SJSA1 (cell line): ENCODE data around the gene SPRTN. TPM values are rescaled to one million over a fixed set of nuclear protein-coding genes. Genes with fewer than 3 reads are reported as not detected.

Experiments used
- DNase-seq, 2 experiments: peaks; one replicate each; pipeline ENCODE4 v3.0.0-alpha.2; 2015 to 2020; ENCODE audit warnings: low spot score in 2 of 2, low read depth in 1 of 2
- H3K27ac ChIP-seq: fragments of 250-450 bp; sonication (Bioruptor Pico); 2 replicates; pipeline ENCODE4 v1.5.1; 2020; ENCODE audit warnings: mild to moderate bottlenecking, moderate library complexity
- H3K27me3 ChIP-seq: fragments of 250-450 bp; sonication (Bioruptor Pico); replicated peaks from 2 replicates; pipeline ENCODE4 v1.5.1; 2020; ENCODE audit warnings: mild to moderate bottlenecking, moderate library complexity
- H3K36me3 ChIP-seq: fragments of 250-450 bp; sonication (Bioruptor Pico); 2 replicates; pipeline ENCODE4 v1.5.1; 2020; ENCODE audit warnings: mild to moderate bottlenecking
- H3K4me1 ChIP-seq: fragments of 250-450 bp; sonication (Bioruptor Pico); replicated peaks from 2 replicates; pipeline ENCODE4 v1.6.1; 2021; ENCODE audit warnings: mild to moderate bottlenecking
- H3K4me3 ChIP-seq: fragments of 250-450 bp; sonication (Bioruptor Pico); 2 replicates; pipeline ENCODE4 v1.5.1; 2020; ENCODE audit warnings: mild to moderate bottlenecking
- H3K9me3 ChIP-seq: fragments of 250-450 bp; sonication (Bioruptor Pico); replicated peaks from 2 replicates; pipeline ENCODE4 v1.5.1; 2020; ENCODE audit warnings: mild to moderate bottlenecking
- total RNA-seq: library from RNA; depleted of rRNA; stranded (reverse); fragments of >200 nt; shearing (Covaris generic); gene quantifications from 2 replicates; pipeline ENCODE4 v1.2.3, GENCODE V29; 2014

The SPRTN gene
- total RNA-seq, 1 experiment from 2014 or later, result 27.4 TPM

DNA sequence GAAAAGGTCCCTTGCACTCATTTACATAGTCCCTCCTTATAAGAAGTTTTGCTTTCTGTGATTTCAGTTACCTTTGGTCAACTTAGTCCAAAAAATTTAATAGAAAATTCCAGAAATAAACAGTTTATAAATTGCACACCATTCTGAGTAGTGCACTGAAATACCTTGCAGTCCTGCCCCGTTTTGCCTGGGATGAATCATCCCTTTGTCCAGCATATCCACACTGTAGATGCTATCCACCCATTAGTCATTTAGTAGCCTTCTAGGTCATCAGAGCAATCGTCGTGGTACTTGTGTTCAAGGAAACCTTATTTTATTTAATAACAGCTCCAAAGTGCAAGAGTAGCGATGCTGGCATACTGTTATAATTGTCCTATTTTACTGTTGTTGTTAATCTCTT lies 38.0 kb downstream of the SPRTN start:
- H3K9me3 ChIP-seq, result no peaks in the 10 kb centered on the region
- no peak for DNase-seq
- no peak overlapping the region for H3K27ac ChIP-seq
- H3K4me3 ChIP-seq, result no peak overlapping the region
- H3K27me3 ChIP-seq, result no peaks in the 10 kb centered on the region
- peaks cover 6% of the 10 kb centered on the region; the same call in 1 of the 2 replicates for H3K4me1 ChIP-seq
- no peaks in the 10 kb centered on the region; the same call in none of the 2 replicates for H3K36me3 ChIP-seq

DNA sequence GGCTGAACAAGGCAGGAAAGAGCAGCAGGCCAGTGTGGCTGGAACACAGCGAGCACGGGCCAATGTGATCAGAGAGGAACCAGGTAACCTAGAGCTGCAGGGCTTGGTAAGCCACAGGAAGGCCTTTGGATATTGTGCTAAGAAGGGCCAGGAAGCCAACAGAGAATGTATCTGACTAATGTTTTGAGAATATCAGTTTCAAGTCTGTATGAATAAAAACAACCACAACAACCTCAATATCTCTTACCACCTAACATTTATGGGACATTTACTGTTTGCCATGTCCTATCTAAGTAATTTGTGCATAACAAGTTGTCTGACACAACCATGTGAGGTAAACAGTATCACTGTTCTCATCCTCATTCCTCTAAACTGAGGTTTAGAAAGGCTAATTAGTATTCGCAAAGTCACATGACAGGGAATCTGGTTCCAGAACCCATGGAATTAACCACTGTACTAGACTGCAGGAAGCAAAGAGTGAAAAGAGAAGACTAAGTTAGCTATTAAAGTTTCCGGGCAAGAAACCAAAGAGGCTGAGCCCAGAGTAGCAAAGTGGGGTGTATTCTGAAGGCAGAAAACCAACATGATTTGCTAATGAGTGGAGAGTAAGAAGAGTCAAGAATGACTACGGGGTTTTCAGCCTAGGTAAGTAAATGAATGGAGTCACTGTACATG lies 38.9 kb downstream of the SPRTN start:
- DNase-seq, result no peak
- Histone ChIP-seq H3K36me3 (no peaks in the 10 kb centered on the region; the same call in none of the 2 replicates), H3K4me1 (peaks cover 6% of the 10 kb centered on the region; the same call in 1 of the 2 replicates), H3K27ac (no peak overlapping the region), H3K4me3 (no peak overlapping the region), H3K9me3 (no peaks in the 10 kb centered on the region), H3K27me3 (no peaks in the 10 kb centered on the region)

DNA sequence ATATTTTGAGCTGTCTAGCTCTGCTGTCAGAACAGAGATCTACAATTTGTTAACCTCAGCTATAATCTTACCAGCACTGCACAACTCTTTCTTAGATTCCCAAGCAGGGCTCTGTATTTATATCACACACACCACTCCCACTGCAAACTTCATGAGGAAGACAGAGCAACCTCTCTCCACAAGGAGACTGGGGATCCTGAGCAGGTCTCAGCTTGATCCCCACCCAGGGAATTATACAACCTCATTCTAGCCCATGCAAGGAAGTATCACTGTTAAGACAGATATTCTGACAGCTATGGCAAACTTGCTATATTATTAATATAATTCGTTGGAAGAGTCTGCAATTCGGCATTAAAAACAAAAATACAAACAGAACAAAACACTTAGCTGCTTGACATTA lies 43.6 kb downstream of the SPRTN start:
- Histone ChIP-seq H3K27me3 (no peaks in the 10 kb centered on the region), H3K4me1 (0 out of 2 replicates have a peak, but pooled peaks cover 3% of the 10 kb centered on the region), H3K9me3 (no peaks in the 10 kb centered on the region), H3K4me3 (no peak overlapping the region), H3K27ac (no peak overlapping the region), H3K36me3 (no peaks in the 10 kb centered on the region)
- DNase-seq, result no peak

DNA sequence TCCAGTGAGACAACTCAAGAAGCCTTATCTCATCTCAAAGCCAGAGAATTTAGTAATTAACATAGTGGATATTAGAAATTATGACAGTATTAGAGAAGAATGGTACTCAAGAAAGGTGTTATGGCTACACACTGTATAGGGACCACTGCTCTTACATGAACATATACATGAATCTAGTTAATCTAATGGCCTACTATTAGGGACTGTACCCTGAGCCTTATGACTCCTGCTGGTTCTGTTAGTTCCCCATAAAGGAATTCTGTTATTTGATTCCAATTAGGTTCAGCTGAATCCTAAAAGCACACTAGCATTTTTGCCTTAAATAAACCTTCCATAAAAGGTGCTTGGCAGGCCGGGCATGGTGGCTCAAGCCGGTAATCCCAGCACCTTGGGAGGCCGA lies 44.3 kb downstream of the SPRTN start:
- DNase-seq, result no peak
- Histone ChIP-seq H3K9me3 (no peaks in the 10 kb centered on the region), H3K4me3 (no peak overlapping the region), H3K27ac (no peak overlapping the region), H3K4me1 (no peaks in the 10 kb centered on the region), H3K36me3 (no peaks in the 10 kb centered on the region), H3K27me3 (no peaks in the 10 kb centered on the region)

DNA sequence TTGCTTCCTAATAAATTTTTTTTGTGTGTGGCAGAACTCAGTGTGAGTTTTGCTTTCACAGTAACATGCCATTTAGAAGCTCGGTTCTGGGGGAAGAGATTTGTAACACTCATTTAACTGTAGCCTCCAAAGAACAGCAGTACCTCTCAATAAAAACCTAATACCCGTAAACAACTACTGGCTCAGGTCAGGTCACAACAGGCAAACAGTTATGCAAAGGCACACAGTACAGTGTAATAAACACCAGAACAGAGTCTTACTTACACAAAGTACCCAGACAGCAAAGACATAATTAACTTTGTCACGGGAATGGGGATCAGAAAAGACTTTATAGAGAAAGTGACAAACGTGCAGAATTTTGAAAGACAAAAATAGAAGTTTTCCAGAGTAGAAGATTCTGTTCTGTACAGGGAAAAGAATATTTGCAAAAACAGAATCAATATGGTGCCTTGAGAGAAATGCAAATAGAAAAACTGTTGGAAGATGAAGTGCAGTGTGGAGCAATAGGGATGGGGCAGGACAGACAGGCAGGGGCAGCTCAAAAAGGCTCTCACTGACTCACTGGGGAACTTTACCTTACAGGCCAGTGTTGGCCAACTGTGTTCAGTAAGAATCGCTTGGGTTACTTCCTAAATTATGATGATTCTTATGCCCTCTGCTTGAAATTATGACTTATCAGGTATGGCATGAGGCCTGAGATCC lies 45.2 kb downstream of the SPRTN start:
- no peaks in the 10 kb centered on the region for H3K36me3 ChIP-seq
- H3K4me3 ChIP-seq, result no peak overlapping the region
- no peaks in the 10 kb centered on the region for H3K27me3 ChIP-seq
- no peaks in the 10 kb centered on the region for H3K9me3 ChIP-seq
- H3K27ac ChIP-seq, result no peak overlapping the region
- no peak for DNase-seq
- peaks cover 9% of the 10 kb centered on the region for H3K4me1 ChIP-seq

DNA sequence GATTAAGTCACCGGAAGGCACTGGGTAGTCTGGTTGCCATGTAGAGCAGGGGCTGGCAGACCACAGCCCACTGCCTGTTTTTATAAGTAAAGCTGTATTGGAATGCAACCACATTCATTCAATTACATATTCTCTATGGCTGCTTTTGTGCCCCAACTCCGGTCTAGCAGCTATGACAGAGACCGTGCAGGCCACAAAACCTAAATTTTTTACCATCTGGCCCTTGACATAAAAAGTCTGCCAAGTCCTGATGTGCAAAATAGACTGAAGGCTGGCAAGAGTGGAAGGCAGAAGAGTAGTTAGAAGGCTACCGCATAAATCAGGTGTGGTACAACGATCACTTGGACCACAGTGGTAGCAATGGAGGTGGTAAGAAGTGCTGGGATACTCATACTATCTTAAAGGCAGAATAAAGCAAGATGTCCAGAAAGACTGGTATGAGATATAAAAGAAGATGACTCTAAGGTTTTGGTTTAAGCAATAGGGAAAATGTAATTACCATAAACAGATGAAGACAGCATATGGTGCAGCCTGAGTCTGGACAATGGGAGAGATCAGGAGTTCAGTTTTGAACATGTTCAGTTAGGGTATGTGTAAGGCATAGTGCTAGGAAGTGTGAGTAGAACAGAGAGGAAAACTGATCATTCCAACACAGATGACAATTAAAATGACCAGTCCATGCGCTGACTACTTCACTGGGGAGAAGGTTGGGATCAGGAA lies 46.8 kb downstream of the SPRTN start:
- no peak overlapping the region for H3K27ac ChIP-seq
- H3K36me3 ChIP-seq, result no peaks in the 10 kb centered on the region
- no peak for DNase-seq
- H3K9me3 ChIP-seq, result no peaks in the 10 kb centered on the region
- H3K4me3 ChIP-seq, result no peak overlapping the region
- peaks cover 24% of the 10 kb centered on the region for H3K4me1 ChIP-seq
- H3K27me3 ChIP-seq, result no peaks in the 10 kb centered on the region

DNA sequence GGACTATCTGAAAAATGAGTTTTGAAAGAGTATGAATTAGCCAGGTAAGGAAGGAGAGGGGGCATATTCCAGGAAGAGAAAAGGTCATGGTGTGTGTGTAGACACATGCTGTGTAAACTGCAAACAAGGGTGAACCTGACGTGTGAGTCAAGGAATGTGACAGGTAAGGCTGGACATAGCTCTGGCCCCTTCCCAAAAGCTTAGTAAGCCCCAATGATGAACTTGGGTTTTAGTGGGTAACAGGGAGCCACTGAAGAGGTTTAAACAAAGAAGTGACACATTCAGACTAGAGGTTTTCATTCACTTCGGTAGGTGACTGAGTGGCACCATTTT lies 47.3 kb downstream of the SPRTN start:
- Histone ChIP-seq H3K27me3 (no peaks in the 10 kb centered on the region), H3K9me3 (no peaks in the 10 kb centered on the region), H3K4me3 (no peak overlapping the region), H3K27ac (no peak overlapping the region), H3K36me3 (no peaks in the 10 kb centered on the region), H3K4me1 (peaks cover 29% of the 10 kb centered on the region)
- no peak for DNase-seq

DNA sequence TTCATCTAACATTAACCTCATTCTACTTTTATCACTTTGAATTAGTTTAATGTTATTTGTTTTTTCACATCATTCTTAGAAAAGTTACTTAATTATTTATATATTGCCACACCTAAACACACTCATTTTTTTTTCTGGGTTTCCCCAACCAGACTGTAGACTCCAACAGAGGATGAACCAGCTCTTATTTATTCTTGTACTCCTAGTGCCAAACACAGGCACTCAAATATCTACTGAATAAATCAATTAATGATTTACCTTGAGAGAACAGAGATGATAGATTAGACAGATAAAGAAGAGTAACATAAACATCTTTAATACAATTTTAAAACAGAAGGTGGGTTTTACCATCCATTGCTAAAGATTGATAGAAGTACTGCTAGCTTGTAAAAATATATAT lies 48.4 kb downstream of the SPRTN start:
- no peak overlapping the region for H3K4me3 ChIP-seq
- no peaks in the 10 kb centered on the region for H3K9me3 ChIP-seq
- H3K27ac ChIP-seq, result no peak overlapping the region
- H3K27me3 ChIP-seq, result no peaks in the 10 kb centered on the region
- no peaks in the 10 kb centered on the region for H3K36me3 ChIP-seq
- no peak for DNase-seq
- H3K4me1 ChIP-seq, result peaks cover 40% of the 10 kb centered on the region

DNA sequence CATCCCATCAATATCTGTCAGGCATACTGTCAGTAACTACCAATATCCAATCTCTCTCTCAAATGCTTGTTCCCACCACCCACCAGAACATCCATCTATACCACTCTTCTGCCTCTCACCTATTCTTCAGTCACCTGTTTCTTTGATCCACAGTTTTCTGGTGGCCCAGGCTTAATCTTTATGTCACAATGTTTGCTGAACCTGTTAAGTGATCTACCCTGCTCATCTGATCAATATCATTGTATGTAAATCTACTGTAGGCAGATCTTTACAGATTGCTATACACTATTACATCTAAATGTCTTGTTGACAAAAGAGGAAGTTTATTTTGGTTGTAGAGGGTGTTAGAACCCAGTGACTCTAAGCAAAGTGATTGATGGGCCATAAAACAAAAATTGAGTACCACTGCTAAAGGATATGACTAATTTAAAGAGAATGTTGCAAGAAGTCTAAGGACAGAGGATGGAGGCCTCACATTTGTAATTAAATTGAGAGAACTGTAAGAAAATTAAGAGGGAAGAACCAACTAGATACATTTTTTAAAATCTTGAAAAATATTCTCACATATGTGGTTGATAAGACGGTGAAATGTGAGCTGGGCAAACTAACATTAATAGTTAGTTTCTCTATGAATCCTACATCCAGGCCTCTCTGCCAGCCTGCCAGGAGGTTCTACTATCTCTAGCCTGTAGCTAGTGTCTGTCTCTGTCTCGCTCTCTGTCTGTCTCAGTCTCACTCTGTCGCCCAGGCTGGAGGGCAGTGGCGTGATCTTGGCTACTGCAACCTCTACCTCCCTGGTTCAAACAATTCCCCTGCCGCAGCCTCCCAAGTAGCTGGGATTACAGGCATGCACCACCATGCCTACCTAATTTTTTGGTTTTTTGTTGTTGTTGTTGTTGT lies 49.9 kb downstream of the SPRTN start:
- H3K4me1 ChIP-seq, result peaks cover 40% of the 10 kb centered on the region
- H3K9me3 ChIP-seq, result no peaks in the 10 kb centered on the region
- no peaks in the 10 kb centered on the region for H3K27me3 ChIP-seq
- peak in 1 of 2 experiments; percentile 59 for DNase-seq
- H3K27ac ChIP-seq, result peak overlapping the region; percentile 74
- H3K4me3 ChIP-seq, result no peak overlapping the region
- H3K36me3 ChIP-seq, result no peaks in the 10 kb centered on the region

DNA sequence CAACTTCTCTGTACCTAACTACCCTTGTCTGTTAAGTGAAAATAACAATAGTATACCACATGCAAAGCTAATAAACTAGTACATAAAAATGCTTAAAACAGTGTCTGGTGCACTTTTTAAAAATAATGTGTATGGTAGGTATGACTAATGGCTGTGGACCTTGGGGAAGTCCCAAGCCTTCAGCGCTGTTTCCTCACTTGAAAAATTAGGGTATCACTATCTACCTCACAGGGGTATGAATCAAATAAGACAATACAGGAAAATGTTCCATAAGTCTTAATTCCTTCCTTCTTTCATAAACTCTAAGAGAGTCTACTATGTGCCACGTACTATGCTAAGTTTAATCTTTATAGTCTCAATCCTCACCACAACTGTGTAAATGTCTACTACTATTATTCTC lies 52.0 kb downstream of the SPRTN start:
- no peaks in the 10 kb centered on the region for H3K36me3 ChIP-seq
- peaks cover 50% of the 10 kb centered on the region for H3K4me1 ChIP-seq
- no peaks in the 10 kb centered on the region for H3K9me3 ChIP-seq
- H3K4me3 ChIP-seq, result no peak overlapping the region
- H3K27me3 ChIP-seq, result no peaks in the 10 kb centered on the region
- DNase-seq, result peak in 1 of 2 experiments; percentile 66
- H3K27ac ChIP-seq, result peak overlapping the region; percentile 74

DNA sequence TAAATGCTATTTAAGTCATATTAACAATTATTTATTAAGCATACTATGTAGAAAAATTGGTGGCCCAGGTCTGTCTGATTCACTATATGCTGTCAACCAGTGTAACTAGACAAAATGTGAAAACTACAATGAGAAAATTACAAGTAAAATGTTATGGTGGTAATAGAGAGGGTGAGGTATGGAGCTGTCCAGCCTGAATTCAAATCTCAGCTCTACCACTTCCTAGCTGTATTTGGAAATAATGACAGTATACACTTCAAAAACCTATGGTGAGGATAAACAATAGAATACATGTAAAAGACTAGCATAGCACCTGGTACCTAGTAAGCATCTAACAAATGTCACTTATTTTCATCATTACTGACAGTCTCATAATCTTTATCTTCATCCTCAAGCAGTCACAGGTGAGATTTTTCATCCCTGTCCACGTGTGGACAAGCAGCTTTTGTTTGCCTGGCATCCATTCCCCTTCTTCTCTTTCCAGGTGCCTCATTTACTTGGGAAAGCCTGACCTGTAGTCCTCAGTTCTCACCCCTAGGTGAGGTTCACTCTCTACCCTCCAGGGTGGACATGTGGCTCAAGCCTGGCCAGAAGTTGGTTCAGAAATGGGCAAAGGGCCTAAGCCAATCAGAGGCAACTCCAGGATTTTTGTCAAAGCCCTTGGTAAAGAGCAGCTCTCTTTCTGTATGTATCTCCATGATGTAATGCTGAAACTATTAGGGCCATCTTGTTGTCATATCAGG lies 54.5 kb downstream of the SPRTN start:
- no peaks in the 10 kb centered on the region for H3K9me3 ChIP-seq
- no peak overlapping the region for H3K4me3 ChIP-seq
- DNase-seq, result no peak
- H3K36me3 ChIP-seq, result no peaks in the 10 kb centered on the region
- H3K27ac ChIP-seq, result no peak overlapping the region
- H3K4me1 ChIP-seq, result peaks cover 67% of the 10 kb centered on the region
- no peaks in the 10 kb centered on the region for H3K27me3 ChIP-seq

DNA sequence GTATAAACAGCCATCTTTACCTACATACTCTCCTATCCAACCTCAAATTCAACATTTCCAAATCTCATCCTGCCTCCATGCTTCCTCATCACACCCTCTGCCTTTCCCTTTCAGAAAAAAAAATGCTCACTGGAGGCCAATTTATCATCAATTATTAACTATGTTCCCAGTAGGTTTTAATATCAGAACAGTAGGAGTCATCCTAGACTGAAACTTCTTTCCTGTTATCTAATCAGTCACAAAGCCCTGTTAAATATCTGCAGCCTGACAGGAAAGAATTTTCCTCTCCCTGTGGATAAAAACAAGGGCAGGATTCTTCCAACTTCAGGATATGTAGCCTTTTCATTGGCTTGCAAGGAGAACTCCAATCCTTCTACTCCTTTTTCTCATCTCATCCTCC lies 55.6 kb downstream of the SPRTN start:
- no peaks in the 10 kb centered on the region for H3K9me3 ChIP-seq
- H3K36me3 ChIP-seq, result no peaks in the 10 kb centered on the region
- H3K27ac ChIP-seq, result no peak overlapping the region; the same call in 1 of the 2 replicates
- peaks cover 56% of the 10 kb centered on the region for H3K4me1 ChIP-seq
- H3K27me3 ChIP-seq, result no peaks in the 10 kb centered on the region
- no peak for DNase-seq
- no peak overlapping the region for H3K4me3 ChIP-seq
